DND-41 (cell line): ENCODE measurements around the gene OSBPL1A.

ENCODE experiments used
- EZH2 ChIP-seq: IDR thresholded peaks from 3 replicates; pipeline ENCODE4 v1.6.1; 2012; ENCODE audit warnings: borderline replicate concordance, low read depth, mild to moderate bottlenecking, moderate library complexity, low read length, inconsistent platforms; ENCODE audit not compliant: severe bottlenecking
- TF ChIP-seq, protein P1 (sequence below): IDR thresholded peaks from 2 replicates; pipeline ENCODE4 v1.5.1; 2012; ENCODE audit warnings: borderline replicate concordance, low read length, moderate library complexity, mild to moderate bottlenecking; ENCODE audit not compliant: poor library complexity, severe bottlenecking; ENCODE audit errors: extremely low read depth

DNA sequence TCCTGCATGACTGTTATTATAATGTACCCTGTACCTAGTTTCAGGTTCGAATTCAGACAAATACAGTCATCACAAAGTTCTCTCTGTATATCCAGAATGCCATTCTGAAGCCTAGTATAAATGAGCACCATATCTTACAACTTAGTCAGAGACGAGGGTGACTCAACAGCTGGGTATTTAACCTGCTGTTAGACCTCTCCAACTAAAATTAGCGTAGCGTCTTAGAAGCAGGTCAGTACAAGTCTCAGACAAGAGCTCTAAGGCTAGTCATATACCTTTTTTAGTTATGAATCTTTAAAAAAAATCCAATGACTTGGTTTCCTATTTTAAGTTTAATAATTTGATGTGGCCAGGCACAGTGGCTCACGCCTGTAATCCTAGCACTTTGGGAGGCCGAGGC, 184.7 kb downstream of the OSBPL1A start:
- TF ChIP-seq, protein P1, sequence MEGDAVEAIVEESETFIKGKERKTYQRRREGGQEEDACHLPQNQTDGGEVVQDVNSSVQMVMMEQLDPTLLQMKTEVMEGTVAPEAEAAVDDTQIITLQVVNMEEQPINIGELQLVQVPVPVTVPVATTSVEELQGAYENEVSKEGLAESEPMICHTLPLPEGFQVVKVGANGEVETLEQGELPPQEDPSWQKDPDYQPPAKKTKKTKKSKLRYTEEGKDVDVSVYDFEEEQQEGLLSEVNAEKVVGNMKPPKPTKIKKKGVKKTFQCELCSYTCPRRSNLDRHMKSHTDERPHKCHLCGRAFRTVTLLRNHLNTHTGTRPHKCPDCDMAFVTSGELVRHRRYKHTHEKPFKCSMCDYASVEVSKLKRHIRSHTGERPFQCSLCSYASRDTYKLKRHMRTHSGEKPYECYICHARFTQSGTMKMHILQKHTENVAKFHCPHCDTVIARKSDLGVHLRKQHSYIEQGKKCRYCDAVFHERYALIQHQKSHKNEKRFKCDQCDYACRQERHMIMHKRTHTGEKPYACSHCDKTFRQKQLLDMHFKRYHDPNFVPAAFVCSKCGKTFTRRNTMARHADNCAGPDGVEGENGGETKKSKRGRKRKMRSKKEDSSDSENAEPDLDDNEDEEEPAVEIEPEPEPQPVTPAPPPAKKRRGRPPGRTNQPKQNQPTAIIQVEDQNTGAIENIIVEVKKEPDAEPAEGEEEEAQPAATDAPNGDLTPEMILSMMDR: no peak
- TF ChIP-seq EZH2: no peak
